ENCODE data around the gene ENOPH1. TPM values are rescaled to one million over a fixed set of nuclear protein-coding genes. Genes with fewer than 3 reads are reported as not detected.
A peak's percentile ranks its signal among the peaks of the same experiment; 100 is the strongest.

The ENOPH1 gene
- total and polyA plus RNA-seq, 9 of the 15 experiments (the other 6 are each of a cell fraction or from before 2014, with no cell fraction given), result 29.8 to 71.4 (median 48.9) TPM

DNA sequence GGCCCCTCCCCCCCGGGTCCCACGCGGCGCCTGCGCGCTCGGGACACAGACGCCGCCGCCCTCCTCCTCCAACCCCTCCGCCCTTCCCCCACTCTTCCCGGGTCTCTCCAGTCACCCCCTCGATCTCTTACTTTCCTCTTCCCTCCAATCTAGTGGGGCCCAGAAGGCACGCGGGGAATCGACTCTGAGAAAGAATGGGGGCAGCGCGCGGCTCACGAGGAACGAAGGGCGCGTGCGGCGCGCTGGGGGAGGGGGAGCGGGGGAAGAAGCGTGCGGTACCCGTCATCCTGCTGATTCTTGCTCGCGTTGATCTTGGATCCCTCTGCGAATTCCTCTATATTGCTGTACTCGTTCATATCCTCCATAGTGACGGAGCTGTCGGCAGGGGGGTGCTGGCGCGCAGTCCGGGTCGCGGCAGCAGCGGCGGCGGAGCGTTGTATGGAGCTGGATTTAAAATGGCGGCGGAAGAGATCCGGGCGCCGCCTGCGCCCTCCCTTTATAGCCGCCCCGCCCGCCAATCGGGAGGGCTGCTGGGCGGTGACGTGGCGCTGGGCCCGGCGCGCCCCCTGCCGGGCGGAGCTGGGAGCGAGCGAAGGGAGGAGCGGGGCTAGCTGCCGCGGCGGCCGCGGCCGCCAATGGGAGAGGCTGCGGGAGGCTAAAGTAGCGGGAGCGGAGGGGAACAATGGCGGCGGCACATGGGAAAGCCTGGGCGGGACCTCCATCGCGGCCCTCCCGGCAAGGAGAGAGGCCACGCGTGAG, 1.2 kb upstream of the ENOPH1 start (continued):
- peak; percentile 97 for TF ChIP-seq POLR2AphosphoS5 (IDR thresholded peaks at IDR 0.05; ENCODE audit: control insufficient read depth, insufficient read depth, low read depth, low read length)
- peak; percentile 80; the same call in 1 of the 2 replicates for TF ChIP-seq NKRF (IDR thresholded peaks at IDR 0.05; ENCODE audit: borderline replicate concordance)
- TF ChIP-seq RNF2 (IDR thresholded peaks at IDR 0.05), result no peak
- peak; percentile 31 to 34; a peak in 2 of 4 replicates for TF ChIP-seq RAD21 (CRISPR knock-in tag; conservative IDR thresholded peaks at IDR 0.05 in 1 of 2, IDR thresholded peaks at IDR 0.05 in 1 of 2)
- no peak for TF ChIP-seq ZNF77 (CRISPR knock-in tag; IDR thresholded peaks at IDR 0.05)
- TF ChIP-seq, protein P1, sequence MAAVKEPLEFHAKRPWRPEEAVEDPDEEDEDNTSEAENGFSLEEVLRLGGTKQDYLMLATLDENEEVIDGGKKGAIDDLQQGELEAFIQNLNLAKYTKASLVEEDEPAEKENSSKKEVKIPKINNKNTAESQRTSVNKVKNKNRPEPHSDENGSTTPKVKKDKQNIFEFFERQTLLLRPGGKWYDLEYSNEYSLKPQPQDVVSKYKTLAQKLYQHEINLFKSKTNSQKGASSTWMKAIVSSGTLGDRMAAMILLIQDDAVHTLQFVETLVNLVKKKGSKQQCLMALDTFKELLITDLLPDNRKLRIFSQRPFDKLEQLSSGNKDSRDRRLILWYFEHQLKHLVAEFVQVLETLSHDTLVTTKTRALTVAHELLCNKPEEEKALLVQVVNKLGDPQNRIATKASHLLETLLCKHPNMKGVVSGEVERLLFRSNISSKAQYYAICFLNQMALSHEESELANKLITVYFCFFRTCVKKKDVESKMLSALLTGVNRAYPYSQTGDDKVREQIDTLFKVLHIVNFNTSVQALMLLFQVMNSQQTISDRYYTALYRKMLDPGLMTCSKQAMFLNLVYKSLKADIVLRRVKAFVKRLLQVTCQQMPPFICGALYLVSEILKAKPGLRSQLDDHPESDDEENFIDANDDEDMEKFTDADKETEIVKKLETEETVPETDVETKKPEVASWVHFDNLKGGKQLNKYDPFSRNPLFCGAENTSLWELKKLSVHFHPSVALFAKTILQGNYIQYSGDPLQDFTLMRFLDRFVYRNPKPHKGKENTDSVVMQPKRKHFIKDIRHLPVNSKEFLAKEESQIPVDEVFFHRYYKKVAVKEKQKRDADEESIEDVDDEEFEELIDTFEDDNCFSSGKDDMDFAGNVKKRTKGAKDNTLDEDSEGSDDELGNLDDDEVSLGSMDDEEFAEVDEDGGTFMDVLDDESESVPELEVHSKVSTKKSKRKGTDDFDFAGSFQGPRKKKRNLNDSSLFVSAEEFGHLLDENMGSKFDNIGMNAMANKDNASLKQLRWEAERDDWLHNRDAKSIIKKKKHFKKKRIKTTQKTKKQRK (IDR thresholded peaks at IDR 0.05; ENCODE audit: borderline replicate concordance, low read depth, low read length), result no peak
- TF ChIP-seq, protein P2, sequence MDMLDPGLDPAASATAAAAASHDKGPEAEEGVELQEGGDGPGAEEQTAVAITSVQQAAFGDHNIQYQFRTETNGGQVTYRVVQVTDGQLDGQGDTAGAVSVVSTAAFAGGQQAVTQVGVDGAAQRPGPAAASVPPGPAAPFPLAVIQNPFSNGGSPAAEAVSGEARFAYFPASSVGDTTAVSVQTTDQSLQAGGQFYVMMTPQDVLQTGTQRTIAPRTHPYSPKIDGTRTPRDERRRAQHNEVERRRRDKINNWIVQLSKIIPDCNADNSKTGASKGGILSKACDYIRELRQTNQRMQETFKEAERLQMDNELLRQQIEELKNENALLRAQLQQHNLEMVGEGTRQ (CRISPR knock-in tag; IDR thresholded peaks at IDR 0.05), result no peak; the same call in 1 of the 2 replicates
- TF ChIP-seq PRMT5 (CRISPR knock-in tag; IDR thresholded peaks at IDR 0.05), result peak; percentile 61; the same call in 1 of the 2 replicates
- no peak for TF ChIP-seq MEIS2 (IDR thresholded peaks at IDR 0.05; ENCODE audit: partially characterized antibody)
- no peak for TF ChIP-seq SLC30A9 (CRISPR knock-in tag; IDR thresholded peaks at IDR 0.05)
- TF ChIP-seq EWSR1 (IDR thresholded peaks at IDR 0.05; ENCODE audit: borderline replicate concordance, low read depth, partially characterized antibody), result no peak
- TF ChIP-seq, protein P3, sequence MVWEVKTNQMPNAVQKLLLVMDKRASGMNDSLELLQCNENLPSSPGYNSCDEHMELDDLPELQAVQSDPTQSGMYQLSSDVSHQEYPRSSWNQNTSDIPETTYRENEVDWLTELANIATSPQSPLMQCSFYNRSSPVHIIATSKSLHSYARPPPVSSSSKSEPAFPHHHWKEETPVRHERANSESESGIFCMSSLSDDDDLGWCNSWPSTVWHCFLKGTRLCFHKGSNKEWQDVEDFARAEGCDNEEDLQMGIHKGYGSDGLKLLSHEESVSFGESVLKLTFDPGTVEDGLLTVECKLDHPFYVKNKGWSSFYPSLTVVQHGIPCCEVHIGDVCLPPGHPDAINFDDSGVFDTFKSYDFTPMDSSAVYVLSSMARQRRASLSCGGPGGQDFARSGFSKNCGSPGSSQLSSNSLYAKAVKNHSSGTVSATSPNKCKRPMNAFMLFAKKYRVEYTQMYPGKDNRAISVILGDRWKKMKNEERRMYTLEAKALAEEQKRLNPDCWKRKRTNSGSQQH (CRISPR knock-in tag; IDR thresholded peaks at IDR 0.05), result no peak; the same call in 1 of the 2 replicates
- TF ChIP-seq, protein P4, sequence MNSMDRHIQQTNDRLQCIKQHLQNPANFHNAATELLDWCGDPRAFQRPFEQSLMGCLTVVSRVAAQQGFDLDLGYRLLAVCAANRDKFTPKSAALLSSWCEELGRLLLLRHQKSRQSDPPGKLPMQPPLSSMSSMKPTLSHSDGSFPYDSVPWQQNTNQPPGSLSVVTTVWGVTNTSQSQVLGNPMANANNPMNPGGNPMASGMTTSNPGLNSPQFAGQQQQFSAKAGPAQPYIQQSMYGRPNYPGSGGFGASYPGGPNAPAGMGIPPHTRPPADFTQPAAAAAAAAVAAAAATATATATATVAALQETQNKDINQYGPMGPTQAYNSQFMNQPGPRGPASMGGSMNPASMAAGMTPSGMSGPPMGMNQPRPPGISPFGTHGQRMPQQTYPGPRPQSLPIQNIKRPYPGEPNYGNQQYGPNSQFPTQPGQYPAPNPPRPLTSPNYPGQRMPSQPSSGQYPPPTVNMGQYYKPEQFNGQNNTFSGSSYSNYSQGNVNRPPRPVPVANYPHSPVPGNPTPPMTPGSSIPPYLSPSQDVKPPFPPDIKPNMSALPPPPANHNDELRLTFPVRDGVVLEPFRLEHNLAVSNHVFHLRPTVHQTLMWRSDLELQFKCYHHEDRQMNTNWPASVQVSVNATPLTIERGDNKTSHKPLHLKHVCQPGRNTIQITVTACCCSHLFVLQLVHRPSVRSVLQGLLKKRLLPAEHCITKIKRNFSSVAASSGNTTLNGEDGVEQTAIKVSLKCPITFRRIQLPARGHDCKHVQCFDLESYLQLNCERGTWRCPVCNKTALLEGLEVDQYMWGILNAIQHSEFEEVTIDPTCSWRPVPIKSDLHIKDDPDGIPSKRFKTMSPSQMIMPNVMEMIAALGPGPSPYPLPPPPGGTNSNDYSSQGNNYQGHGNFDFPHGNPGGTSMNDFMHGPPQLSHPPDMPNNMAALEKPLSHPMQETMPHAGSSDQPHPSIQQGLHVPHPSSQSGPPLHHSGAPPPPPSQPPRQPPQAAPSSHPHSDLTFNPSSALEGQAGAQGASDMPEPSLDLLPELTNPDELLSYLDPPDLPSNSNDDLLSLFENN (IDR thresholded peaks at IDR 0.05; ENCODE audit: low read depth in 2 of 2, low read length in 2 of 2), result peak in 1 of 2 experiments; percentile 76; a peak in 2 of 4 replicates
- no peak for TF ChIP-seq ZNF707 (CRISPR knock-in tag; conservative IDR thresholded peaks at IDR 0.05)
